Adrenal gland (tissue), 12 donors: ENCODE results near the gene PCNT. TPM values are rescaled to one million over a fixed set of nuclear protein-coding genes. Genes with fewer than 3 reads are reported as not detected.

Experiments
- DNase-seq, 7 donors: peaks; one replicate each; pipeline ENCODE4 v3.0.0-alpha.2; 2019 to 2020
- H3K27ac ChIP-seq, 5 donors: fragments of 200-600 bp; sonication (generic) in 4 of 5; 1 replicate in 3 of 5; 2 replicates in 2 of 5; pipeline versions ENCODE4 v1.5.1 to v1.8.0; 2016 to 2020; ENCODE audit warnings: mild to moderate bottlenecking in 1 of 5
- H3K27me3 ChIP-seq: fragments of 200-600 bp; 2 replicates; pipeline ENCODE4 v1.8.0; 2021
- H3K36me3 ChIP-seq, 2 donors: fragments of 200-600 bp; replicated peaks in 1 of 2; 1 replicate in 1 of 2; 2 replicates in 1 of 2; pipeline versions ENCODE4 v1.5.1 to v1.8.0; 2018 to 2022
- H3K4me1 ChIP-seq, 2 donors: fragments of 200-600 bp; replicated peaks in 1 of 2; 1 replicate in 1 of 2; 2 replicates in 1 of 2; pipeline versions ENCODE4 v1.5.1 to v1.8.0; 2018 to 2021
- H3K4me3 ChIP-seq, 4 donors: fragments of 200-600 bp; sonication (generic) in 3 of 4; one replicate each; pipeline ENCODE4 v1.5.1; 2016 to 2018
- H3K9me3 ChIP-seq, 3 donors: fragments of 200-600 bp; sonication (generic) in 1 of 3; replicated peaks in 1 of 3; 1 replicate in 2 of 3; 2 replicates in 1 of 3; pipeline versions ENCODE4 v1.5.1 to v1.8.0; 2016 to 2021
- POLR2A ChIP-seq, 2 donors: fragments of 450-650 bp; IDR thresholded peaks; one replicate each; pipeline ENCODE4 v1.6.1; 2017; ENCODE audit warnings: antibody characterized with exemption in 2 of 2, mild to moderate bottlenecking in 2 of 2, moderate library complexity in 1 of 2
- WGBS, 4 donors: extraction: QIAGEN DNeasy Blood & Tissue Kit in 2 of 4; methylation state at CpG; one replicate each; pipeline versions ENCODE4 v1.1.5 to v1.1.7; 2013 to 2017; 5-methylcytosine and 5-hydroxymethylcytosine counted together
- intact Hi-C, 2 donors: fragments of 100-400 bp; cut with DNase I; formaldehyde crosslinking; loops; one replicate each; pipeline versions ENCODE4 v1.14.1 to v1.15.0; 2022 to 2023
- polyA plus RNA-seq, 3 donors: library from polyadenylated mRNA; stranded (reverse); fragments of 200-250 nt in 2 of 3; fragments of 350-450 nt in 1 of 3; fragmentation: Illumina TruSeq in 1 of 3; extraction: RNeasy Lipid Tissue Mini Kit (QIAGEN cat#74804) in 1 of 3; gene quantifications; one replicate each; pipeline ENCODE4 v1.2.3, GENCODE V29; 2013 to 2014
- total RNA-seq, 9 donors: library from RNA; depleted of rRNA in 4 of 9; stranded (reverse); fragments of >200 nt in 4 of 9; fragments of 120-200 nt in 1 of 9; fragmentation: NEBNext Ultra II Directional in 1 of 9; extraction: Animal tissue kit (Norgen Biotek cat#: 25700) in 1 of 9; gene quantifications; one replicate each; pipeline versions ENCODE4 v1.1.0 to v1.2.4, GENCODE V29; 2013 to 2023
- TF ChIP-seq, protein P1 (sequence below), 6 experiments: fragments of 450-650 bp in 4 of 6; fragments of 200-600 bp in 2 of 6; sonication (generic) in 1 of 6; IDR thresholded peaks; 1 replicate in 5 of 6; 2 replicates in 1 of 6; pipeline versions ENCODE4 v1.5.1 to v1.8.0; 2016 to 2021; ENCODE audit warnings: antibody characterized with exemption in 6 of 6, mild to moderate bottlenecking in 2 of 6, moderate library complexity in 1 of 6
- donor health status: healthy with polysubstance abuse.
- donor health status: Bipolar disorder and iron deficiency.
- donor health status: DM: yes; HTN: yes; CAD: no.
- donor health status: DM: no; HTN: no; CAD: no.
- donor health status: DM: no; HTN: no; CAD: no.
- donor health status: DM: yes; HTN: yes; CAD: no.

The PCNT gene
- total and polyA plus RNA-seq, 12 donors = 14.0 to 46.6 (median 30.4) TPM

DNA sequence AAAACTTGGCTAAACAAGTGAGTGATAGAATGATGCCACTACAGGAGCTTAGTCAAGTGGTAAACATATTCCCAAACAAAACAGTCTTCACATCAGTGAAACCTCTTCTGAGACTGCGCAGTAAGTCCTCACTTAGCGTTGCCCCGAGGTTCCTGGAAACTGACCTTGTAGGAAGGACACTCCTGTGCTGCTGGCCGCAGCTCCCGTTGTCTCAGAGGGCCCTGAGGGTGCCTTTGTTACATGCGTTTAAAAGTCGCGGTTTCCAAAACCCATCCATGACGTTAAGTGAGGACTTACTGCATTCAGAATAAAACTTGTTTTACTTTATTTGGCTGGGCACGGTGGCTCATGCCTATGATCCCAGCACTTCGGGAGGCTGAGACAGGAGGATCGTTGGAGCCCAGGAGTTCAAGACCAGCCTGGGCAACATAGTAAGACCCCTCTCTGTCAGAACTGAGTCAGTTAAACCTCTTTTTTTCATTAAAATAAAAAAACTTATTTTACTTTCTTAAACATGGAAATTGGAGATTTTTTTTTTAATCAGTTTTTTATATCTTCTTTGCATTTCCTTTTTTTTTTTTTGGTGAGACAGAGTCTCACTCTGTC, 98.8 kb downstream of the PCNT start:
- Histone ChIP-seq H3K9me3 (no peaks in the 10 kb centered on the region), H3K4me3 (no peak overlapping the region), H3K27me3 (no peaks in the 10 kb centered on the region), H3K4me1 (no peaks in the 10 kb centered on the region), H3K27ac (no peak overlapping the region), H3K36me3 (peaks cover 0 to 30% of the 10 kb centered on the region in 2 donors)
- peak in 3 of 7 donors; percentile 39 to 67 (median 51) for DNase-seq
- intact Hi-C loops = no loop called here
- 56 to 81% (median 67%) methylated on average over 11 to 12 of the region's 12 CpGs for WGBS, 4 donors
- TF ChIP-seq POLR2A (IDR thresholded peaks at IDR 0.05) = no peak
- TF ChIP-seq, protein P1, sequence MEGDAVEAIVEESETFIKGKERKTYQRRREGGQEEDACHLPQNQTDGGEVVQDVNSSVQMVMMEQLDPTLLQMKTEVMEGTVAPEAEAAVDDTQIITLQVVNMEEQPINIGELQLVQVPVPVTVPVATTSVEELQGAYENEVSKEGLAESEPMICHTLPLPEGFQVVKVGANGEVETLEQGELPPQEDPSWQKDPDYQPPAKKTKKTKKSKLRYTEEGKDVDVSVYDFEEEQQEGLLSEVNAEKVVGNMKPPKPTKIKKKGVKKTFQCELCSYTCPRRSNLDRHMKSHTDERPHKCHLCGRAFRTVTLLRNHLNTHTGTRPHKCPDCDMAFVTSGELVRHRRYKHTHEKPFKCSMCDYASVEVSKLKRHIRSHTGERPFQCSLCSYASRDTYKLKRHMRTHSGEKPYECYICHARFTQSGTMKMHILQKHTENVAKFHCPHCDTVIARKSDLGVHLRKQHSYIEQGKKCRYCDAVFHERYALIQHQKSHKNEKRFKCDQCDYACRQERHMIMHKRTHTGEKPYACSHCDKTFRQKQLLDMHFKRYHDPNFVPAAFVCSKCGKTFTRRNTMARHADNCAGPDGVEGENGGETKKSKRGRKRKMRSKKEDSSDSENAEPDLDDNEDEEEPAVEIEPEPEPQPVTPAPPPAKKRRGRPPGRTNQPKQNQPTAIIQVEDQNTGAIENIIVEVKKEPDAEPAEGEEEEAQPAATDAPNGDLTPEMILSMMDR (IDR thresholded peaks at IDR 0.05) = no peak

DNA sequence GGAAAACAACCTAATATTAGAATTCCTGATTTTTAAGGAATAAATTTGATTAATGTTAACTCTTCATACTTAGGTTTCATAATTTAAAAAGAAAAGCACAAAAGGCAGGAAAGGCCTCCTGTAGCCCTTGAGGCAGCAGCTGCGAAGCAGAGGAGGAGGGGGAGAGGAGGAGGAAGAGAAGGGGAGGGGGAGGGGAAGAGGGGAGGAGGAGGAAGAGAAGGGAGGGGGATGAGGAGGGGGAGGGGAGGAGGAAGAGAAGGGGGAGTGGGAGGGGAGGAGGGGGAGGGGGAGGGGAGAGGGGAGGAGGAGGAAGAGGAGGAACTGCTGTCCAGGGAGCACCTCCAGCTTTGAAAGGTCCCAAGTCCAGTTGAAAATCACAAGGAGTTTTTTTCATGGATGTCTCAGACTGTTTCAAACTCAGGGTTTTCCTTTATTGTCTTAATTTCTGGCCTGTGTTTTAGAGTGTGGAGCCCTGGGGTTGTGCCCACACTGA, 99.6 kb downstream of the PCNT start:
- Histone ChIP-seq H3K27me3 (no peaks in the 10 kb centered on the region), H3K4me1 (no peaks in the 10 kb centered on the region), H3K36me3 (peaks cover 0 to 31% of the 10 kb centered on the region in 2 donors), H3K4me3 (no peak overlapping the region), H3K9me3 (no peaks in the 10 kb centered on the region), H3K27ac (no peak overlapping the region)
- 67 to 80% (median 73%) methylated on average over 1 of the region's 1 CpG; no CpG with 5 or more reads in 1 of the 4 donors for WGBS, 4 donors
- intact Hi-C loops = no loop called here
- no peak for DNase-seq
- TF ChIP-seq, protein P1 (IDR thresholded peaks at IDR 0.05) = no peak
- no peak for TF ChIP-seq POLR2A (IDR thresholded peaks at IDR 0.05)

DNA sequence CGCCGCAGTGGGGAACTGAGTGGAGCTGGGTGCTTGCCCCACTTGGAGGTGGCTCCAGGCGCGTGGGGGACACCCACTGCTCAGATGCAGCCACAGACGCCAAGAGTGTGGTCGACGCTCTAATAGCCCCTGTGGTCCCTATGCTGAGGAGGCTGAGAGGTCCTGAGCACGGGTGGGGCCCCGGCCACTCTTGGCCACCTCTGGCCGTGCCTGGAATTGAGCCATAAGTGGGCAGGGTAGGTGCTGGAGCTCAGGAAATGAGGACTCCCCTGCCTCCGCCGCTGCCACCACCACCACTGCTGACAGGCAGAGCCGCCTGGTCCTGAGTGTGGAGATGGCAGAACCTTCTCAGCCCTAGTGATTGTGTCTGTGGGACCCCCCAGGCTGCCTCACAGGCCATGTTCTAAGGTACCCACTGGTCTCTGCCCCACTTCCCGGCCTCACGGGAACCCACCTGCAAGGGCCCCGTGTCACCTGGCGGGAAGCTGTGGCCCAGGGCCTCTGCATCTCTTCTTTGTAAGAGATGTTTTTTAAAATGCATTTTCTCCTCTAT, 100.2 kb downstream of the PCNT start:
- intact Hi-C loops = no loop called here
- no peak for TF ChIP-seq POLR2A (IDR thresholded peaks at IDR 0.05)
- TF ChIP-seq, protein P1 (IDR thresholded peaks at IDR 0.05) = no peak
- no peak overlapping the region for H3K27ac ChIP-seq
- 83 to 90% (median 88%) methylated on average over 6 to 17 of the region's 17 CpGs for WGBS, 4 donors
- no peaks in the 10 kb centered on the region for H3K4me1 ChIP-seq
- H3K9me3 ChIP-seq = no peaks in the 10 kb centered on the region
- no peak for DNase-seq
- peaks cover 0 to 30% of the 10 kb centered on the region in 2 donors for H3K36me3 ChIP-seq
- no peak overlapping the region for H3K4me3 ChIP-seq
- no peaks in the 10 kb centered on the region for H3K27me3 ChIP-seq

DNA sequence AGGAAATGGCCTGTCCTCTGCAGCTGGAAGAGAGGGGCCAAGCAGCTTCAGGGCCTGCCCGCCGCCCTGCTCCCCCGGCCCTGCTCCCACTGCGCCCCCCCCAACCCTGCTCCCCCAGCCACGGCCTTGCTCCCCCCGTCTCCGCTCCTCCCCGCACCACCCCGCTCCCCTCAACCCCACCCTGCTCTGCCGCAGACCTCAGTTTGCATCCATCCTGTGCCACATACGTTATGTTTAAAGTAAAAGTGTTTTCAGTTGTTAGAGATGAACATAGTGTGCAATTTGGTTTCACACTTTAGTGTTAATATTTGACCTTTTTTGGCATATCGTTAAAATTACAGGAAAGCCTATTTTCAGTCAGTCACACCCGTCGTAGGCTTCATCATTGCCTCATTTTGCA, 100.7 kb downstream of the PCNT start:
- Histone ChIP-seq H3K27me3 (no peaks in the 10 kb centered on the region), H3K9me3 (no peaks in the 10 kb centered on the region), H3K36me3 (peaks cover 0 to 25% of the 10 kb centered on the region in 2 donors), H3K4me1 (no peaks in the 10 kb centered on the region), H3K27ac (no peak overlapping the region), H3K4me3 (no peak overlapping the region)
- 90 to 94% (median 91%) methylated on average over 13 to 14 of the region's 14 CpGs for WGBS, 4 donors
- DNase-seq = no peak
- no peak for TF ChIP-seq POLR2A (IDR thresholded peaks at IDR 0.05)
- TF ChIP-seq, protein P1 (IDR thresholded peaks at IDR 0.05) = no peak
- intact Hi-C loops = no loop called here
